GM19023 (cell line): ENCODE measurements around the gene ZNF615.
"Not testable (repeated sequence)": the region's sequence is repeated elsewhere in the genome, so short reads cannot be mapped to it uniquely, and the experiment has no call there.

Experiments used
- ATAC-seq: cut with Tn5 transposase; IDR thresholded peaks from one replicate; pipeline ENCODE4 v1.9.1; 2021; ENCODE audit warnings: mild to moderate bottlenecking, moderate library complexity; ENCODE audit not compliant: unreplicated experiment

Gene ZNF615

DNA sequence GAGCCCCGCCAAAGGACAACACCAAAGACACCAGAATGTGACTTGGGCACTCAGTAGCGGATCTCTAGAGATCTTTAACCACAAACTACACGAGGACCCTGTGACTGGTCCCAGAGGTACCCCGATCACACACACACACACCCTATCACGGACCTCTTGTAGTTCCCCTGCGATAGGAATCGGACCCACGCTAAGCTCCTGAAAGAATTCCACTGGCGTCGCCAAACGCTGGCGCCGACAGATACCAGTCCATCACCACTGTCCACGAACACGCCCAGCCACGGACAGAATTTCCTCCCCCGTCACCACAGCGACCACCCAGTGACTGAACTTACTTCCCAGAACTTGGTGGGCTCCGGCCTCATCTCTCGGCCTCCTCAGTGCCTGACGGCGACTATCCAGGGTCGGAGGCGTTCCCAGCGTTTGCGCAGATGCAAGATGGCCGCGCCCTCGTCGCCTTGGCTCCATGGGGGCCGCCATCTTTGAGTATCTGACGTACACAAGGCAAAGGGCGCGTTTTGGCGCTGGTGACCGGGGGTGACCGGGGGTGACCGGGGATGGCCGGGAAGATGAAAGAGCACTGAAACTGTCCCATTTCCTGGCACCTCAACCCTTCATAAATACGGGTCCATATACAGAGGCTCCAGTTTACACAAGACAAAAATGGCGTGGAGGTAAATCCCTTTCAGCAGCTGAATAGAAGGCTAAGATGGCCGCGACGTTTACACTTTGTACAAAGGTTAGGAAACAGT lies at the start of gene ZNF615:
Gene ZNF615 (minus strand): TSS at position 406 of the 752 bp plus-strand sequence. CDS start 4,500 bp downstream, outside the sequence.
- ATAC-seq, result peak; percentile 98

DNA sequence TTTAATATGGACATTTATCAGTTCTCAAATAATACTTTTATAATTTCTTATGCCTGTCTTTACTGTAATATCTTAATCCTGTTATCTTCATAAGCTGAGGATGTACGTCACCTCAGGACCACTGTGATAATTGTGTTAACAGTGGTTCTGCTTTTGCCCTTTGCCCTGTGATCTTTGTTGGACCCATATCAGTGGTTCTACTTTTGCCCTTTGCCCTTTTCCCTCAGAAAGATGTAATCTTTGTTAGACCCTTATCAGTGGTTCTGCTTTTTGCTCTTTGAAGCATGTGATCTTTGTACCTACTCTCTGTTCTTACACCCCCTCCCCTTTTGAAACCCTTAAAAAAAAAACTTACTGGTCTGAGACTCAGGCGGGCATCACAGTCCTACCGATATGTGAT lies 48.5 kb upstream of the ZNF615 start:
- not testable (repeated sequence) for ATAC-seq

DNA sequence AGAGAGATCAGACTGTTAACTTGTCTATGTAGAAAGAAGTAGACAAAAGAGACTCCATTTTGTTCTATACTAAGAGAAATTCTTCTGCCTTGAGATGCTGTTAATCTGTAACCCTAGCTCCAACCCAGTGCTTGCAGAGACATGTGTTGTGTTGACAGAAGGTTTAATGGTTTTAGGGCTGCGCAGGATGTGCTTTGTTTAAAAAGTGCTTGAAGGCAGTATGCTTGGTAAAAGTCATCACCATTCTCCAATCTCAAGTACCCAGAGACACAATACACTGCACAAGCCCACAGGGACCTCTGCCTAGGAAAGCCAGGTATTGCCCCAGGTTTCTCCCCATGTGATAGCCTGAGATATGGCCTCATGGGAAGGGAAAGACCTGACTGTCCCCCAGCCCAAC lies 43.7 kb upstream of the ZNF615 start:
- ATAC-seq, result not testable (repeated sequence)

DNA sequence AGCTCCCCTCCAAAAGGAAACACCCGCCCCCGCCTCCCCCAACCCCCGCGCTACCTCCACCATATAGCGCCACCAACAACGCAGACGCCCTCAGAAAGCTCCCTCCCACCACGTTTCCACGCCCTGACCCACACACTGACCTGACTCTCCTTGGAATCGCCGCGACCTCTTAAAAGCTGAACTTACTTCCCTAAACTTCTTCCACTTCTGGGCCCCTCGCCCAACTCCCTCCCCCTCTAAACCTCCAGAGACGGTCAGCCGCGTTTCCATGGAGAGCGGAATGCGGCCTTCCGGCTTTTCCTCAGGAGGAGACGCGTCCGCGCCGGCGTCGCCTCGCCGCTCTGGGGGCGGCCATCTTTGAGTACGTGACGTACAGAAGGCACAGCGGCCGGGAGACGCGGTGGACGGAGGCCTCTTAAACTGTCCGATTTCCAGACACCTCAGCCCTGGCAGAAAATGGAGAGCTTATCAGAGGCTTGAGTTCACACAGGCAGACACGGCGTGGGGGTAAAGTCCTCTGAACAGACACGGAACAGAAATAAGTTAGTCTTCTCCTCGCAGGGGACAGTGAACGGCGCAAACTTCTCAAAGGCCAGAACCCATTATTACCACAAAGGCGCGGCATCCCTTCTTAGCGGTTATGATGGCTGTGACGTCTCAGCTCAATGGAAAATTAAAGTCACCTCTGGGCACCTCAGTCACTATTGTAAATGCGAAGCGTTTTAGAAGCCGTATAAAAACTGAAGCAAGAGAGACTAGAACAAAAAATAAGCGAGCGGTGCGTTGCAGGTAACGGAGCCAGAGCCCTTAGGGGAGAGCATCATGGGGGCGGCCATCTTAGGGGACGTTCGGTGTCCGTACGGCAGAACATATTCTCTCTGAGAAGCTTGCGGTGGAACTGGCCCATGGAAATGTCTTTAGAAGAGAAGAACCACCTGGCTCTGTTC lies 40.8 kb upstream of the ZNF615 start, which contains the start of gene ZNF432:
Gene ZNF432 (minus strand): TSS at position 284 of the 947 bp plus-strand sequence. CDS start 1,970 bp downstream, outside the sequence.
- ATAC-seq, result peak; percentile 94

DNA sequence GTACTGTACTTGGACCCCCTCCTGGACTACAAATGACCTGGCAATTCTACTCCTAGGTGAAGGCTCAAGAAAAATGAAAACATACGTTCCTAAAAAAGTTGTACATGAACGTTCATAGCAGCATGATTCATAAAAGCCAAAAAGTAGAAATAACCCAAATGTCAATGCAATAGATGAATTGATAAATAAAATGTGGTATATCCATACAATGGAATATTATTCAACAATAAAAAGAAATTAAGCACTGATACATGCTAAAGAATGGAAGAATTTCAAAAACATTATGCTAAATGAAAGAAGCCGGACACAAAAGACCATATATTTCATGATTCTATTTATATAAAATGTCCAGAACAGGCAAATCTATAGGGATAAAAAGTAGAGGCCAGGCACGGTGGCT lies 31.2 kb upstream of the ZNF615 start:
- no peak for ATAC-seq

DNA sequence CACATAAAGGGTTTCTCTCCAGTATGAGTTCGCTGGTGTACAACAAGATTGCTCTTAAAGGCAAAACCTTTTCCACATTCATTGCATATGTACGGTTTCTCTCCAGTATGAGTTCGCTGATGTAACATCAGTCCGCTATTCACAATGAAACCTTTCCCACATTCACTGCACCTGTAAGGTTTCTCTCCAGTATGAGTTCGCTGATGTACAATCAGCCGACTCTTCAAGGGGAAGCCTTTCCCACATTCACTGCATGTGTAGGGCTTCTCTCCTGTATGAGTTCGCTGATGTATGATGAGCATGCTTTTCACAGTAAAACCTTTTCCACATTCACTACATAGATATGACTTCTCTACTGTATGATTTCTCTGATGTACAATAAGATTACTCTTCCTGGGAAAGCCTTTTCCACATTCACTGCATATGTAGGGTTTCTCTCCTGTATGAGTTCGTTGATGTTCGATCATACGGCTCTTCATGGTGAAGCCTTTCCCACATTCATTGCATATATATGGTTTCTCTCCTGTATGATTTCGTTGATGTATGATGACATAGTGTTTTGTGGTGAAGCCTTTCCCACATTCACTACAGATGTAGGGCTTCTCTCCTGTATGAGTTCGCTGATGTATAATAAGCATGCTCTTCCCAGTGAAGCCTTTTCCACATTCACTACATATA lies 26.2 kb upstream of the ZNF615 start:
- ATAC-seq, result no peak

DNA sequence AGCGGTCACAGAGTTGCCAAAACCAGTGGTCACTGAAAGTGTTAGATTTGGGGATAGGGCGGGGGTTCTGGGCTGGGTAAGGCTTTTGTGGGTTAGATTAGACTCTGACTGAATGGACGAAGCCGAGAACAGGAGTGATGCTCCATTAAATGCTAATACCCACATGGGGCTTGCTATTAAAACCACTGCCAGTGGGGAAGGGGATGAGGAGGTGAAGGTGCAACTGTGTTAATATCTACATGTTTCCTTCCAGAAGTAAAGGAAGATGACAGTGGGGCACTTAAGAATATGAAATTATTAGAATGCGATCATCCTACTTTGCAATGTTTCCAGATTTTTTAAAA lies 20.7 kb upstream of the ZNF615 start:
- ATAC-seq, result no peak

DNA sequence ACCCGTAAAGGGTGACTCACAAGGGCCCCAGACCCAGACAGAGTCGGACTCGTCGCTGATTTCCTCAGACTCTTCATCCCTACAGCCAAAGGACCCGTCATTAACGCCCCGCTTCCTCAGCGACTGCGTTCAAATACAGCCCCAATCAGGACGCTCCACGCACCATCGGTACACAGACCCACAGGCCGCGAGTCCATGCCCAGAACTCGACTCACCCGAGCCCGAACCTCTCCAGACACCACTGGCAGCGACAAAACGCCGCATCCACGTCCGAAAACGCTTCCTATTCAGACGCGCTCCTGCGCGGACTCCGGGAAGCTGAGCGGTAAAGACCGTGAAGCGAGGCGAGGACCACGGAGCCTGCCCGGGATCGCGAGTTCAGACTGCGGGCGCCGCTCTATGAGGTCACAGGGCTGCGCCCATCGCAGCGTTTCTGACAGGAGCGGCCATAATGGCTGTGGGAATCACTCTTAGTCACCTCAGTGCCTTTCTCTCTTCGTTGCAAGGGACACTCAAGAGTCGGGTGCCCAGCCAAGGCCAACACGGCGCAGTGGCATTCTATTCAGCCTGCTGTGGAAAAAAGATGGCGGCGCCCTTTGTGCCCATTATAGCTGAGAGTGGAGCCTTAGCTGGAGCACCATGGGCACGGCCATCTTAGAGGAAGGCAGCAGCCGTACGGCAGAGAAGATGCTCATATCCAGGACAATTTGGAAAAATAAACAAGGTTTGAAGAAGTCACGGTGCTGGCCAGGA lies 20.2 kb upstream of the ZNF615 start, which contains the start of gene ZNF614:
Gene ZNF614 (minus strand): TSS at position 353 of the 753 bp plus-strand sequence. CDS start 2,634 bp downstream, outside the sequence.
- ATAC-seq, result peak; percentile 88

DNA sequence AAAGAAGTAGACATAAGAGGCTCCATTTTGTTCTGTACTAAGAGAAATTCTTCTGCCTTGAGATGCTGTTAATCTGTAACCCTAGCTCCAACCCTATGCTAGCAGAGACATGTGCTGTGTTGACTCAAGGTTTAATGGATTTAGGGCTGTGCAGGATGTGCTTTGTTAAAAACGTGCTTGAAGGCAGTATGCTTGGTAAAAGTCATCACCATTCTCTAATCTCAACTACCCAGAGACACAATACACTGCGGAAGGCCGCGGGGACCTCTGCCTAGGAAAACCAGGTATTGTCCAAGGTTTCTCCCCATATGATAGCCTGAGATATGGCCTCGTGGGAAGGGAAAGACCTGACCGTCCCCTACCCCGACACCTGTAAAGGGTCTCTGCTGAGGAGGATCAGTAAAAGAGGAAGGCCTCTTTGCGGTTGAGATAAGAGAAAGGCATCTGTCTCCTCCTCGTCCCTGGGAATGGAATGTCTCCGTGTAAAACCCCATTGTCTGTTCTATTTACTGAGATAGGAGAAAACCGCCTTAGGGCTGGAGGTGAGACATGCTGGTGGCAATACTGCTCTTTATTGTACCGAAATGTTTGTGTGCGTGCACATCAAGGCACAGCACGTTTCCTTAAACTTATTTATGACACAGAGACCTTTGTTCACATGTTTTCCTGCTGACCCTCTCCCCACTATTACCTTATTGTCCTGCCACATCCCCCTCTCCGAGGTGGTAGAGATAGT lies 18.4 kb upstream of the ZNF615 start:
- ATAC-seq, result not testable (repeated sequence)

DNA sequence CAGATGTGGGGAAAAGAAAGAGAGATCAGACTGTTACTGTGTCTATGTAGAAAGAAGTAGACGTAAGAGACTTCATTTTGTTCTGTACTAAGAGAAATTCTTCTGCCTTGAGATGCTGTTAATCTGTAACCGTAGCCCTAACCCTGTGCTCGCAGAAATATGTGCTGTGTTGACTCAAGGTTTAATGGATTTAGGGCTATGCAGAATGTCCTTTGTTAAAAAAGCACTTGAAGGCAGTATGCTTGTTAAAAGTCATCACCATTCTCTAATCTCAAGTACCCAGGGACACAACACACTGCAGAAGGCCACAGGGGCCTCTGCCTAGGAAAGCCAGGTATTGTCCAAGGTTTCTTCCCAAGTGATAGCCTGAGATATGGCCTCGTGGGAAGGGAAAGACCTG lies 16.5 kb upstream of the ZNF615 start:
- not testable (repeated sequence) for ATAC-seq

DNA sequence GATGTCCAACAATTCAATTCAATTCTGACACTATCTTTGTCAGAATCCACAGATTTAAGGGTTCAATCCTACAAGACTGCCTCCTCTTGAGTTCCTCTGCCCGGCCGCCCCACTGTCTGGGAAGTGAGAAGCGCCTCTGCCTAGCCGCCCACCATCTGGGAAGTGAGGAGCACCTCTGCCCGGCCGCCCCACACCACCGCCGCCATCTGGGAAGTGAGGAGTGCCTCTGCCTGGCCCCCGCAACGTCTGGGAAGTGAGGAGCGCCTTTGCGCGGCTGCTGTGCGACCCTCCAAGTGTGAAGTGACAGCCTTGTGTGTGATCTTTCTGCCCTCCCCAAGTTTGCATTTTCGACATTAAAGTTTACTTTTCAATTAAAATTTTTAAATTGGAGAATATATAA lies 14.2 kb upstream of the ZNF615 start:
- no peak for ATAC-seq

DNA sequence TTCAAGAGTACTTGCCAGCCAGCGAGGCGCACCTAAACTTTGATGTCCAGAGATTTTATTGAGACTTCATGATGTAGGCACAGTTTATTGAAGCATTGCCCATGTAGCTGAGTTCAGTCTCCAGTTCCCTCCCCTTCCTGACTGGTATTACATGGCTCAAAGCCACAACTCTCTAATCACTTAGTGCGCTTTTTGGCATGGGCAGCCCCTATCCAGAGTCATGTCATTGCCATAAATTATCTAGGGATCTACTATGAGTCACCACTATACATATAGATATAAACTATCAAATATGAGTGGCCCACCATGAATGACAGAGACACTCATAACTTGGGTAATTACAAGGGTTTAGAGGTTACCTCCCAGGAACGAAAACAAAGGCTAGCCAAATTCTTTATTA lies 12.5 kb upstream of the ZNF615 start:
- ATAC-seq, result no peak

DNA sequence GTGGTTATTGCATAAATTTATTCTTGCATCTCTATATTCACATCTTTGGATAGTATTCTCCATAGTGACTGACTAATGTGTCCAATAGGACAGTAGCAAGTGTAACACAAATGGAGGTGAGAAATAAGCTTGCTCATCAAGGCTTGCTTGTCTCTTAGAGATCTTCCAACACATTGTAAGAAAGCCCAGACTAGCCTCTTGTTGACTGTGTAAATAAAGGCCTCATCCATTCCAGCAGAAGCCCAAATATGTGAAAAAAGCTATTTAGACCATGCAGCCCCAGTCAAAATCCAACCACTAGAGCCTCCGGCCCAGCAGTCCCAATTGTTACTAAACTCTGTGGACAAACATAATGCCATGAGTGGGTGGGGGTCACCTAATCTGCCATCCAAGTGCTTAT lies 2.7 kb upstream of the ZNF615 start:
- no peak for ATAC-seq

DNA sequence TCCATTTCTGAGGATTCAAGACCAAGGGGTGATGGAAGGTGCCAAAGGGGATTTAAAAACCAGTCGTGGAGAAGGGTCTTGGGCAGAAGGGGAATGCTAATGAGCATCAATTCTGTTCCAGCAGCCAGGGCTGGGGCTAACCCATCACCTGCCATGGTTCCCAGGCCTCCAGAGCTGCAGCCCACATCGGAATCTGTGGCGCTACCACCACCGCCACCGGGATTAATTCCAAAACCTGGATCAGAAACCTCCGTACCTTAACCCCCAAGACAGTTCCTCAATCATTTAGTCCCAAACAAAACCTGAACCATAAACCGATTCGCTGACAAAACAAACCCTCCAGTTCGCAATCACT lies 583 bp downstream of the ZNF615 start:
- ATAC-seq, result no peak

DNA sequence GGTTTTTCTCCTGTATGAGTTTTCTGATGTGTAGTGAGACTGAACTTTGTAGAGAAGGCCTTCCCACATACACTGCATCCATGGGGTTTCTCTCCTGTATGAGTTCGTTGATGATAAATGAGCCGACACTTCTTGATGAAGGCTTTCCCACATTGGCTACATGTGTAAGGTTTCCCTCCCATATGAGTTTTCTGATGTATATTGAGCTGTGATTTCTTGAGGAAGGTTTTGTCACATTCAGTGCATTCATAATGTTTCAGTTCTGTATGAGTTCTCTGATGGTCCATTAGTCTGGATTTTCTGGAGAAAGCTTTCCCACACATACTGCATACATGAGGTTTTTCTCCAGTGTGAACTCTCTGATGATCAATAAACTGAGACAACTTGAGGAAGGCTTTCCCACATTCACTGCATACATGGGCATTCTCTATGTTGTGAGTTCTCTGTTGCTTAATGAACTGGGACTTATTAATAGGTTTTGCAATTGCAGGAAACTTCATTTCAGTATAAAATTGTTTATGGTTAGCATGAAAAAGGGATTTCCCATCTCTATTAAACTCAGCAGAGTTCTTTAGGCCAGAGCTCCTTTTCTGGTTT lies 13.9 kb downstream of the ZNF615 start:
- no peak for ATAC-seq

DNA sequence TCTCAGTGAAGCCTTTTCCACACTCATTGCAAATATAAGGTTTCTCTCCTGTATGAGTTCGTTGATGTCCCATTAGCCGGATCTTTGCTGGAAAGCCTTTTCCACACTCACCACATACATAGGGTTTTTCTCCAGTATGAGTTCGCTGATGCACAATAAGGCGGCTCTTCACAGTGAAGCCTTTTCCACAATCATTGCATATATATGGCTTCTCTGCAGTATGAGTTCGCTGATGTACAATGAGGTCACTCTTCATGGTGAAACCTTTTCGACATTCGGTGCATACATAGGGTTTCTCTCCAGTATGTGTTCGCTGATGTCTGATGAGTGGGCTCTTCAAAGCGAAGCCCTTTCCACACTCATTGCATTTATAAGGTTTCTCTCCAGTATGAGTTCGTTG lies 14.6 kb downstream of the ZNF615 start:
- no peak for ATAC-seq

DNA sequence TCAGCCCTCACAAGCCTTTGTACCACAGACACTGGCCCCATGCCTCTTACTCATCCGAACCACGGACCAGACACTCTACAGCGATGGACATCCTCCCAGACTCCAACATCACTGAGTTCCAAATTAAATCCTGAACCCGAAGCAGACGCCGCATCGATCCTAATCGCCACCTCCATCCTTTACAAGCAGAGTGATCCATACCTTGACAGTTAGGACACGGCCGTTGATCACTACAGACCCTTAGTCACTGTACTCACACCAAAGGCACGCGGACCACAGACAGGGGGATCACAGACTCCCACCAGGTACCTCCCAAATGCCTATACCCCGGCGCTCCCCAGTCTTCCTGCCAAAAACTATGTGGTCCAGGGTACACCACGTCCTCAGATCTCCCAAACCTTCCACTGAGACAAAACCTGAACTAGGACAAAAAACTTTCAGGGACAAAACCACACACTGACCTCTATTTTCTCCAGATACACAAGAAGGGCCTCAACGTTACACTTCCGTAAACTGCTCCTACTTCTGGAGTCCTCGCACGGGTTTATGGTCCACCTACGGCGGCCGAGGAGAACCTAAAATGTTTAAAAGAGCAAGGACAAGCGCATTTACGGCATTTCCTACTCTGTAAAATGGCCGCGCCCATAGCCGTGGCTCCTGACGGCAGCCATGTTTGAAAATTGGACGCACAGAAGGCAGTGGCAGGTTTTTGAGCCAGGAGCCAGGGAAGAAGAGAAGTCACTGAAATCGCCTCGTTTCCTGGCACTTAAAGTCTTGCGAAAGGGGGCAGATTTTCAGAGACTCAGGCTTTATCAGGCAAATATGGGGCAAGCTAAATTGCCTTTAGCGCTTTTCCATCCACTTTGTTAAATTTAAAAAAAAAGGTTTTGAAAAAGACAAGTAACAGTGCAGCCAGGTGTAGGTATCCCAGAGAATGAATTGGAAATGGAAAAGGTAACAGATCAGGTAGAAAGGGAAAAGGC lies 21.4 kb downstream of the ZNF615 start, which contains the start of gene ZNF350:
Gene ZNF350 (minus strand): TSS at position 532 of the 983 bp plus-strand sequence. CDS start 12,480 bp downstream, outside the sequence.
- no peak for ATAC-seq

DNA sequence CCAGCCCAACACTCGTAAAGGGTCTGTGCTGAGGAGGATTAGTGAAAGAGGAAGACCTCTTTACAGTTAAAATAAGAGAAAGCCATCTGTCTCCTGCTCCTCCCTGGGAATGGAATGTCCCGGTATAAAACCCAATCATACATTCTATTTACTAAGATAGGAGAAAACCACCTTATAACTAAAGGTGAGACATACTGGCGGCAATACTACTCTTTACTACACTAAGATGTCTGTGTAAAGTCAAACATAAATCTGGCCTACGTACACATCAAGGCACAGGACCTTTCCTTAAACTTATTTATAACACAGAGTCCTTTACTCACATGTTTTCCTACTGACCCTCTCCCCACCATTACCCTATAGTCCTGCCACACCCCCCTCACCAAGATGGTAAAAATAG lies 24.6 kb downstream of the ZNF615 start:
- no peak for ATAC-seq
